HG03064 (cell line): ENCODE results near the gene KDM7A.

Experiments
- ATAC-seq: cut with Tn5 transposase; IDR thresholded peaks from one replicate; pipeline ENCODE4 v1.9.1; 2021; ENCODE audit warnings: low read depth; ENCODE audit not compliant: unreplicated experiment

The KDM7A gene

DNA sequence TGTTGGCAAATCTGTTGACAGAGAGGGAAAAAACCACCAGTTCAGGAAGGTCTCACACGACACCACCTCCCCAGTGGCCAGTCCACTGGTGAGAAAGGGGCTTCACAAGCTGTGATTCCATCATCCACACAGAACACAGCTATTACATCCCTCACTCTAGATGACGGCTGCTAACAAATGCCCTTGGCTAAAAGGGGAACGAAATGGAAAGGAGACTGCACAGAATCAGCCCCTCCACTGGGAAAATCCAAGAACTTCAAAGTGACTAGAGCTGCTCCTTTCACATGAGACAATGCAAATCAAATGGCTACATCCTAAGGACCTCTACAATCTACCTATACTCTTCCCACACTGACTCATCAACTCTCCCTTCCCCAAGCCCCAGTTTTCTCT lies 119.6 kb downstream of the KDM7A start:
- ATAC-seq: no peak

DNA sequence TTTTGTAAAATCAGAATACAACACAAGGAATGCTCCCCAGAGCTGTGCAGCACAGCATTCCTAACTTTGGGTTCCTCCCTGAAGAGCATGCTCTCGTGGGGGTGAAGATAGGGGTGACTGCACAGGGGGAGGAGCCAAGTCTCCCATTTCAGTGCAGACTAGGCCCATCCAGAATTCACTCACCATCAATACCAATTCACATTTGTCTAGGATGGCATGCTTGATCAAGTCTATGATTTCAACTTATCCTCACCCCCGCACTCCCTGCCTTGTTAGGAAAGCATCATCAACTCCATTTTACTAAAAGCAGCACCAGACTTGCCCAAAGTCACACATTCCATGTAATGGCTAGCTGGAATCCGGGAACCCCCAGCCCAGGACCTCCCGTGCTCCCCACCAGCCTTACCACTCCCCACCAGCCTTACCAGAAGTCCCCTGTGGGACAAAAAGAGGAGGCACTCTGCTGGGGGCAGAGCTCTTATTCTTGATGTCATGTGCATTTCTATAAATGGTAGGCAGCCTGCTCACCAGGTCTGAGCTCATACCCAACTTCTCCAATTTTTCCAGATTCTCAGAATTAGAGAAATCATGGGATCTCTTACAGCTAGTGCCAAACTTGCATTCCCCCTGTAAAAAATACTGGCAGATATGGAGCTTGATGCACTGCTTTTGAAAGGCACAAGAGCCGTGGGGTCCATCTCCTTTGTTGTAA lies 120.2 kb downstream of the KDM7A start:
- no peak for ATAC-seq

DNA sequence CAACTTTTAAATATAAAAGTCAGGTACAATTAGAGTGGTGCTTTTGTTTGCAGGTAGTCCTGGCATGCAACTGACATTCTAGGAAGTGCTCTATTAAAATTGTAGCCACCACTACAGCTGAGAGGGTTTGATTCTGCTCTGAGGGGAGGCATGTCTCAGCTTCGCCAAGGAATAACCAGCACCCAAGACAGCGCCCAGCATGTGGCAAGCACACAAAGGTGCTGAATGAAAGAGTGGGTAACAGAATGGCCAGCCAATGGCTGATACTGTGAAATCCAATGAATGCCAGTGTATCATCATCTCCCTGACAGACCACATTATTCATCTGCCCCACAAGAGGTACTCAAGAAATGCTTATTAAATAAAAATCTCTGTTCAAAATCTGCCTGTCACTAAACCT lies 121.0 kb downstream of the KDM7A start:
- ATAC-seq: no peak

DNA sequence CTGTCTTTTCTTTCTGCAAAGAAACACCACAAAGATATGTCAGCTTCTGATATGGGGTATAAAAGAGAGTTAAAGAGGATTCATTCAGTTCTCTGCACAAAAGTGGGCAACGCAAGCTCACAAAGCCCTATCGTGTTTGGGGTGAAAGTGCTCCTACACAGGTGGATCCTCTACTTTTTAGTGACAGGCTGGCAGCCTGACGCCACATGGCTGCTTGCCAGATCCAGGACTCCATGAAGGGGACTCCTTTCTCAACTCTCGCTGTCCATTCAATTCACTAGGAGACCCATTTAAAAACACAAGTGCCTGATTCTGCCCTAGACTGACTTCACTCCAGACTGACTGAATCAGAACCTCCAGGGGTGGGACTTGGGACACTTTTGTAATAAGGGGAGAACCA lies 122.0 kb downstream of the KDM7A start:
- ATAC-seq: no peak

DNA sequence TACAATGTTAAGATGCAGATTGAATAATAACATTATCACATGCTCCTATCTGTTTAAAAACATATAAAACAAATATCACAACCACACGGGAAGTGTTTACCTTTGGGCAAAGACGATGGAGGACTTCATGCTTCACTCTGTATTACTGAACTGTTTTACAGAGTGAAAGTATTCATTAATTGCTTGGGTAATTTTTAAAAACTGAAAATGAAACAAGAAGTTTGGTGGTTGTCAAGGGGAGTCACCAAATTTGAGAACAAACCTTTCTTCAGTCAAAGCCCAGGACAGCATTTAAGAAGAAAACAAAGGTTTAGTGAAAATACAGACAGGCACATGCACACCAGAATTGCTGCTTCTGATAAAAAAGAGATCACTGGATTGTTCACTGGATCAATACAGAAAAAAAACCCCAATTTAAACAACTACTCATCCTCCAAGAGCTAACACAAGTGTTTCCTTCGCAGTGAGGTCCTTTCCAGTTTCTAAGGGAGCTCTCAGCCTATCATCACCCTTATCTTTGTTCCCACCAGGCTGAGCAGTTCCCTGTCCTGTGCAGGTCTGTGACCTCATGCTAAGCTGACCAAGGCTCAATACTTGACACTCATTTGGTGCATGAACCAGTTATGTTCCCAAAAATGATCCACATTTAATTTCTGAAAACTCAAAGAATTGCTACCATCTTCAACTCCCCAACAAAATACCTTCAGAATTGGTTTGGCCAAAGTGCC lies 122.8 kb downstream of the KDM7A start:
- peak; percentile 90 for ATAC-seq

DNA sequence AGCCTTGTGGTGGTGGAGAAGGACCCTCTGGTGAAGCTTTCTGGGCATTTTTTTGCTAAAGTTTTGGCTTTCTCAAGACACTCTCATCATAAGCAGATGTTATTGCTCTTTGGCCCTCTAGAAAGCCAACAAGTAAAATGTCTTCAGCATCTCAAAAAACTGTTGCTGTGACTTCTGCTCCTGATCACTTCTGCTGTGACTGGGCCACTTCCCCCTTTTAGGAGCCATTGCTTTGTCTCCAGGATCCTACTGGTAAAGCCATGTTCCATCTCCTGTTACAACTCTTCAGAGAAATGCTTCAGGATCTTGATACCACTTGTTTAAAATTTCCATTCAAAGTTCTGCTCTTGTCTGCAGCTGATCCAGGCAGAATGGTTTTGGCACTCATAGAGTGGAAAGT lies 125.0 kb downstream of the KDM7A start:
- ATAC-seq: no peak

DNA sequence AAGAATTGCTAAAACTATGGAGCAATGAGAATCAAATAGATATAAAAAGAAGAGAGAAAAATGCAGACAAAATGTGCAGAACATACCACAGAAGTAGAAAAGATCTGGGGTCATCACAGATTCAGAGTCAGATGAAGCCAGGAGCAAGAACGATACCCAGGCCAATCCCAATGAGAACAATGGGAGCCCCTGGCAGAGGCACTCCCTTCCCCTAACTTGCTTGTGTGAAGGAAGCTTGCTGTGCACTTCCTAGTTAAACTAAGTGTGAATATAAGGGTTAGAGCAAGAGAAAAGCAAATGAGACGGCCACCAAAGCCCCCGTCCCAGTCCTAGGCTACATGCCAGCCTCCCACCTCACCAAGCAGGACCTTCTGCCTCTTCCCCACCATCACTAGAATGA lies 126.7 kb downstream of the KDM7A start:
- no peak for ATAC-seq

DNA sequence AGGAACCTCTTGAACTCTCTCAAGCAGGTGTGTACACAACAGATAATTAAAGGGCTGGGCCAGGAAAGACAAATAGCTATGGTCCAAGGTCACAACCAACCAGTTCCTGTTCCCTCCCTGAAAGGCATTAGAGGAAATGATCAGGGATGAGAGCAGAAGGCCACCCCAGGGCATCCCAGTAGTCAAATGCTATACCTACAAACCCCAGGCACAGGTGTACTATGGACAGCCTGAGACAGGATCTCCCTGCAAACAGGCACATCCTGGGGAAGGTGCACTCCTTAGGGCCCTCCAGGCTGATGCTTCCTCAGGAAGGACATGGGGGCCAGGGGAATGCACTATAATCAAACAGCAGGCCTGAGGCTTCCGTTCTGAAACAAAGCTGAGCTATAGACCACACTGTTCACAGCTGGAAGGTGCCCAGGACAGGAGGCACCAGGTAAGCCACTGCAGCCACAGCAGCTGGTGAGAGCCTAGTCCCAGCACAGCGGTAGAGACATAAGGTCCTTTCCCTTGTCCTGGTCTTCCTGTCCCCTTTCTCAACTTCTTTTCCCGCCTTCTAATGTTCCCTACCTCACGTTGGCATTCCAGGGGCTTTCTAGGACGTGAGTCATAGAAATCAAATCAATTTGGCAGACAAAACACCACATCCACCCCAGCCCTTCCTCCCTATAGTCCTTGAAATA lies 127.3 kb downstream of the KDM7A start:
- no peak for ATAC-seq

DNA sequence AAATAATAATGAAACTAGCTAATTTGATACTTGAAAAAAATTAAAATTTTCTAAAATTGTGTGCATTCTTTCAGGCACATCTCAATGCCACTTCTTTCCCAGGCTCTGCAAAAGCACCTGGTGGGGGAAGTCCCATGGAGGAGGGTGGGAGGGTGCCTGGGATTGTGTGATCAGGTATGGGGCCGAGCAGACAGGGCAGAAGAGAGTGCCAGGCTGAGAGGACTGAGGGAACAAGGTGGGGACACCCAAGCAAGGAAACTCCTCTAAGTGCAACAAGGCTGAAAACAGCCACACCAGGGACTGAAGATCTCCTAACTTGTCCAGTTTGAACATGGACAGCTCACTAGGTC lies 127.8 kb downstream of the KDM7A start:
- ATAC-seq: no peak

DNA sequence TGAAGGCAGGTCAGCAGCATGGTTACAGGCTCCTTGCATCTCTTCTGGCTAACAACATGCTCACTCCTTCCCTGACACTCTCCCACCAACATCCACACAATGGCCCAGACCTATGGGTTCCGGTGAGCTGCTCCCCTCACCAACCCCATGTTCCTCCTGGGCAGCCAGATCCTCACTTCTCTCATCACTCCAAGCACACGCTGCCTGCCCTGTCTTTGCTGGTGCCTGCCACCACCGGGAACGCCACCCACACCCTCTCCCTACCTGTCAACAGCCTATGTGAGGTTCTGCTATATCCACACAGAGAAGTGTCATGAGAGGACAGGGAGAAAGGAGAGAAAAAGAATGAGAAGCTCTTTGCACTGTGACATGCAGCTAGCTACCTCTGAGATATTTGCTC lies 128.6 kb downstream of the KDM7A start:
- ATAC-seq: no peak

DNA sequence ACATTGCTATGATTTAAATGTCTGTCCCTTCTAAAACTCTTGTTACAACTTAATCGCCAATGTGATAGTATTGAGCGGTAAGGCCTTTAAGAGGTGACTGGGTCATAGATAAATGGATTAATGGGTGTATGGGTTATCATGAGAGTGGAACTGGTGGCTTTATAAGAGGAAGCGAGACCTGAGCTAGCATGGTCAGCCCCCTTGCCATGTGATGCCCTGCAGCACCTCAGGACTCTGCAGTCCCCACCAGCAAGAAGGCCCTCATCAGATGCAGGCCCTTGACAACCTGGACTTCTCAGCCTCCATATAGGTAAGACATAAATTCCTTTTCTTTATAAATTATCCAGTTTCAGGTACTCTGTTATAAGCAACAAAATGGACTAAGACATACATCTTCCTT lies 129.6 kb downstream of the KDM7A start:
- no peak for ATAC-seq

DNA sequence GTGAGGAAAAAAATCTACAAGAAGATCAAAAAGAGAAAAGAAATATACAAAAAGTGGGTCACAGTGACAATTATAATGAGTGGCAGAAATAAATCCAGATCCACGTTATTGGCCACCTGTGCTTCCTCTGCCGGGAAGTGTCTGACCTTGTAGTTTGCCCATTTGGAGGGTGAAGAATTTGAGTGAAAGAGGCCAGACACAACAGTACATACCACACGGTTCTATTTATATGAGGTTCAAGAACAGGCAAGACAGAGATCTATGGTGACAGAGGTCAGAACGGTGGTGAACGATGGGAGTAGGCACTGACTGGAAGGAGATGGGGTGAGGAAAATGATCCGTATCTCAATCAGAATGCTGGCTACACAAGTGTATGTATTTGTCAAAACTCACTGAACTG lies 131.1 kb downstream of the KDM7A start:
- ATAC-seq: no peak

DNA sequence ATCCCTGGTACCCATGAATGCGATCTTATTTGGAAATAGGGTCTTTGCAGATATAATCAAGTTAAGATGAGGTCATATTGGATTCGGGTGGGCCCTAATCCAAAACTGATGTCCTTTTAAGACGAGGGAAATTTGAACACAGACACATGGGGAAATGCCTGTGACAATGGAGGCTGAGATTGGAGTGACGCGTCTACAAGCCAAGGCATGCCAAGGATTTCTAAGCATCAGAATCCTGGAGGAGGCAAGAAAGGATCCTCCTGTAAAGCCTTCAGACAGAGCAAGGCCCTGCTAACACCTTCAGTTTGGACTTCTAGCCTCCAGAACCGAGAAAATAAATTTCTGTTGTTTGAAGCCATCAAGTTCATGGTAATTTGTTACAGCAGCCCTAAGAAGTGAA lies 132.5 kb downstream of the KDM7A start:
- ATAC-seq: no peak

DNA sequence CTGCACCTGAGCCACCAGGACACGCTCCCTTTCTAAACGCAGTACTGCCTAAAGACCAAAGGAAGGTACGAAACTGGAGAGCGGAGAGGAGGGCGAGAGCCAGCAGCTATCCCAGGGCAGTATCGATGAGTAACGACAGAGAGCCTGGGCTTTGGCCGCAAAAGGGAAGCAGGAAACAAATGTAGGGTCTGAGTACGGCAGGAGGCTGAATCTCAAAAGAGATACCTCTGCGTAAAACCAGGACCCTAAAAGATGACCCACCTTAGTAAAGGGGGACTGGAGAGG lies 134.5 kb downstream of the KDM7A start:
- ATAC-seq: no peak

DNA sequence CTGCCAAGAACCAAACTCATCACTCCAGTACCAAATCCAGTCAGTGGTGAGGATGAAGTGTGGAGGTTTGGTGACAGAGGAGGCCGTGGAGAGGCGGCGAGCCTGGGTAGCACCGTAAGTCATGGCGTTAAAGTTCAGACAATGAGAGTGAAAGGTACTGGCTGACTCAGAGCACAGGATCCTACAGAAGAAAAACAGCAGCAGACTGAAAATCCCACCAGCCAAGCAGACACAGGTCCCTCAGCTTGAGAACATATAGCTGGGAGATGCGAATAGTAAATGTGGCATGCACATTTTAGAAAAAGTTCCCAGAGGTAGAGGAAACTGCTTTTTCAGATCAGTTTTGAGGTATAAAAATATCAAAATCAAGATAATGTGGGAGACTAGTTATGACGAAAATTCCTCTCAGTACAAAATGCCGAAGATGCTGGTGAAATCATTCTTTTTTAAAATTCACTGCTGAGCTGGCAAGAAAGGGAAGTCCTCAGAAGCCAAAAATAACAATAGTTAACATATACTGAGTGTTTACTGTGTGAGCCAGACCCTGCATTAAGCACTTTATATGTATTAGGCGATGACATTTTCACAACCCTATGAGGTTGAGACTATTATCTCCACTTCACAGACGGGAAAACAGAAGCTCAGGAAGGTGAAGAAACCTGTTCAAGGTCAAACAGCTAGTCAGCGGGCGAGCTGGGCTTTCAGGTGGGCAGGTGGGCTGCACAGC lies 135.0 kb downstream of the KDM7A start:
- ATAC-seq: no peak

DNA sequence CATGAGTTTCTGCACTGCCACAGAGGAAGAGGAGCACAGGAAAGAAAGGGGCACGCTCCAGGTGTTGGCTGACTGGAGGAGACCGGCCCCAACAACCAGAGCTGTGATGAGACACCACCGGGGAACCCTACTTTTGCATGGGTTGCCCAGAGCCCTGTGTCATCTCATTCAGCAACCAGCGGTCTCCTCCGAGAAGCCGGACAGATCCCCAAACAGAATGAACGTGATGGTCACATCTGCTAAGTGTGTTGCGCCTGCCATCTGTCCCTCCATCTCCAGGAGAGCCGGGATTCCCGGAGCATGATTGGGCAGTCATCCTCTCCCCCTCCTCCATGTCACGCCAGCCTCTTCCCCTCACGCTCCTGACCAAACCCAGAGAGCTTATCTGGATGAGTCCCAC lies 136.9 kb downstream of the KDM7A start:
- no peak for ATAC-seq

DNA sequence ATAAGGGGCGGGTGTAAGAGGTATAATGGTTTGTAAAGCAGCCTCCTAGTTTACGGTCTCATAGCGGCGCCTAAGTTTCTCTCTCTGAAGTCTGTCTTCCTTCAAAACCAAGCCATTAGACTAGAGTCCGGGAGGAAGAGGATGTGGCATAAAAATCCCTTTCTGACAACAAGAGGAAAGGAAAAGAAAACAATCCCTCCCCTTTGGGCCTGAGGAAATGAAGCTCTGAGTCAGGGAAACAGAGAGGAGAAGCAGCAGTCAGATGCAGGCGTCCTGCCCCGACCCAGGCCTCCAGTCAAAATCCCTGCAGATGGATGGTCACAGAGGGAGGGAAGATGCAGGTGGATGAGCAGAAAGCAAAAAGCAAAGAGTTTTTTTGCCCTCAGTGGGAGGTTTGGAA lies 137.7 kb downstream of the KDM7A start:
- no peak for ATAC-seq

DNA sequence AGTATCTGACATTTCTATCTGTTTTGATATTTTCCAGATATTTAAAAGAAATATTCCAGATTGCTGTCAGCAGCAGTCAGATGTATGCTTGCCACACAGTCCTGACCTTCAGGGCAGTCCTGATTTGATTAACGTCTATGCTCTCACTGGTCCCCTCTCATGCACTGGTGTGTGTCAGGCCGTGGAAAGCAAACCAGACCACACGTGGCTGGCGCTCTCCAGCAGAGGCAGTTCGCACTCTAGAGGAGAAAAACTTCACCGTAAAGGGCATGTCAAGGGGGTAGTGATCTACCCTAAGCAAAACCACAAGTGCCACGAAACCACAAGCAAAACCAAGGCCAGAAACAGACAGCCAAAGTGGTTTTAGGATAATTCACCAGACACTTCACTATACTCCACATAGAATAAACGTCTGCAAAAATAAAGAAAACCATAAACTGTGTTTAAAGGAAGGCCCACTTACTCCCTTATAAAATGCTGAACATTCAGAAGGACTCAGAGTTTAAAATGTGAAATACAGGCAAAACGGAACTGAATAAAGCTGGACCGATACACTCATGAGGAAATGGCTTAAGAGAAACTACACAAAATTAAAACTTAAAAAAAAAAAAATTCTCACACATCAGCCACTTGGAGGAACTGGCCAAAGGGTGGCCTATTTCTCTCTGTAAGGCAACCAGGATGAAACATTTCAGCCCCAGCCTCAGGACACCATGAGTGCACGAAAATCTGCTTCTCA lies 140.4 kb downstream of the KDM7A start:
- no peak for ATAC-seq

DNA sequence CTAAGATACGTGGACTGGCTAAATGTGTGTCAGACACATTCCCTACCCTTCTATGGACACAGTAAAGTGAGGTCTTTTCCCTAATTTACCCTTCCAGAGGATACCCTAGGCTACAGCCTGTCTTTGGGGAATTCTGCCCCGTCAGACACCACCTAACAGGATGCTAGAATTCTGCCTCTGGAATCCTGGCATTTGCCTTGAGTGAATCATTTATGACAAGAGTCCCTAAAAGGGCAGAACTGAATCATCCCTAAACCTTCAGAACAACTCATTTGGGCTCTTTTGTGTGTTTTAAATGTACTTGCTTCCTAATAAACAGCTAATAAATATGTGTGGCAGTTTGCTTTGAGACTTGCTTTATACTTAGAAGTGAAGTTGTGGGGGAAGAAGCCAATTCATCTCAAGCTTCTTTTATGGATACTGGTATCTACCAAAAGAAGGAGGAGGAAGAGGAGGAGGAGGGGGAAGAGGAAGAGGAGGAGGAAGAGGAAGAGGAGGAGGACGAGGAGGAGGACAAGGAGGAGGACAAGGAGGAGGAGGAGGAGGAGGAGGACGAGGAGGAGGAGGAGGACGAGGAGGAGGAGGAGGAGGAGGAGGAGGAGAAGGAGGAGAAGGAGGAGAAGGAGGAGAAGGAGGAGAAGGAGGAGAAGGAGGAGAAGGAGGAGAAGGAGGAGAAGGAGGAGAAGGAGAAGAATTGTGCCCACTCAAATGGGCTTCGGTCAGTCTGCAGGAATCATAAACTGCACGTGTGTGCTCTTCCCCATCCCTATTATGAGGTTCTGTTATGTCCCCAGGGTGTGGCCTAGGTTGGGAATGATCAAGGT lies 141.2 kb downstream of the KDM7A start:
- no peak for ATAC-seq
